GM12878 (cell line): ENCODE data around the gene FALEC. TPM values are rescaled to one million over a fixed set of nuclear protein-coding genes. Genes with fewer than 3 reads are reported as not detected.
A peak's percentile ranks its signal among the peaks of the same experiment; 100 is the strongest.

Source experiments
- ATAC-seq: fragments of 200-7000 bp; cut with Tn5 transposase; 3 replicates; pipeline ENCODE4 v1.9.1; 2020; ENCODE audit warnings: mild to moderate bottlenecking, moderate library complexity
- BruUV-seq: library from RNA; stranded (reverse); fragments of 400-500 nt; replicated peaks from 2 replicates; lab custom pipeline; 2021; lab: Mats Ljungman, UMichigan
- CTCF ChIA-PET: fragments of 300-600 bp; sonication (Branson Sonifier 250); formaldehyde crosslinking; extraction: SDS; loops from one replicate; lab custom pipeline; 2021; ENCODE audit warnings: inconsistent platforms; lab: Yijun Ruan, JAX
- POLR2A ChIA-PET: fragments of 350-600 bp; formaldehyde crosslinking; extraction: SDS; loops from one replicate; lab custom pipeline; 2021; ENCODE audit warnings: inconsistent platforms; lab: Charles Lee
- RAD21 ChIA-PET: fragments of 300-600 bp; sonication (Branson Sonifier 250); formaldehyde crosslinking; loops from one replicate; lab custom pipeline; 2023; ENCODE audit warnings: antibody characterized with exemption; ENCODE audit not compliant: unreplicated experiment; lab: Charles Lee
- SMC1A ChIA-PET: fragments of 300-600 bp; sonication (Branson Sonifier 250); formaldehyde crosslinking; loops from one replicate; lab custom pipeline; 2023; ENCODE audit not compliant: unreplicated experiment, uncharacterized antibody; lab: Charles Lee
- DNase-seq: peaks from one replicate; pipeline ENCODE4 v3.0.0-alpha.2; 2011; ENCODE audit warnings: low read depth, low spot score
- FAIRE-seq: peaks from 3 replicates; lab custom pipeline; 2011; peaks lifted over from hg19 to GRCh38; lab: Jason Lieb, UNC
- H2AFZ ChIP-seq: 2 replicates; pipeline ENCODE4 v1.6.0; 2011; ENCODE audit warnings: low read depth, low read length, control low read depth; ENCODE audit not compliant: control insufficient read depth
- H3K27ac ChIP-seq: 2 replicates; pipeline ENCODE4 v1.5.1; 2011; ENCODE audit warnings: control low read depth; ENCODE audit not compliant: control insufficient read depth, insufficient read depth
- H3K27me3 ChIP-seq, 2 experiments: replicated peaks in 1 of 2; 2 replicates each; pipeline versions ENCODE4 v1.6.0 to v1.6.1; 2011; ENCODE audit warnings: low read length in 1 of 2; ENCODE audit not compliant: control insufficient read depth in 2 of 2, insufficient read depth in 2 of 2
- H3K36me3 ChIP-seq, 2 experiments: 2 replicates each; pipeline ENCODE4 v1.5.1; 2011; ENCODE audit warnings: low read length in 1 of 2; ENCODE audit not compliant: control insufficient read depth in 2 of 2, insufficient read depth in 2 of 2
- H3K4me1 ChIP-seq: 2 replicates; pipeline ENCODE4 v1.6.1; 2011; ENCODE audit warnings: mild to moderate bottlenecking, low read length, moderate library complexity, mixed read lengths; ENCODE audit not compliant: control insufficient read depth, insufficient read depth
- H3K4me2 ChIP-seq: 2 replicates; pipeline ENCODE4 v1.6.0; 2011; ENCODE audit warnings: control low read depth; ENCODE audit not compliant: control insufficient read depth, insufficient read depth
- H3K4me3 ChIP-seq: fragments of 200-600 bp; sonication (generic); 2 replicates; pipeline ENCODE4 v1.5.1; 2016
- H3K79me2 ChIP-seq: 2 replicates; pipeline ENCODE4 v1.6.0; 2011; ENCODE audit warnings: low read length; ENCODE audit not compliant: control insufficient read depth, insufficient read depth
- H3K9ac ChIP-seq: 2 replicates; pipeline ENCODE4 v1.8.0; 2011; ENCODE audit warnings: low read length, control low read depth, mixed read lengths; ENCODE audit not compliant: control insufficient read depth, insufficient read depth
- H3K9me3 ChIP-seq: replicated peaks from 3 replicates; pipeline ENCODE4 v1.5.1; 2011; ENCODE audit warnings: mild to moderate bottlenecking, low read length; ENCODE audit not compliant: control insufficient read depth, insufficient read depth
- H4K20me1 ChIP-seq: 2 replicates; pipeline ENCODE4 v1.6.0; 2011; ENCODE audit not compliant: control insufficient read depth, insufficient read depth
- EED ChIP-seq: sonication (generic); IDR thresholded peaks from 2 replicates; pipeline ENCODE4 v1.6.1; 2016; ENCODE audit warnings: antibody characterized with exemption, low read depth
- ETV6 ChIP-seq, 2 experiments: fragments of 450-650 bp in 1 of 2; IDR thresholded peaks in 1 of 2; conservative IDR thresholded peaks in 1 of 2; 2 replicates each; pipeline ENCODE4 v1.6.1; 2014; ENCODE audit warnings: antibody characterized with exemption in 1 of 2, borderline replicate concordance in 1 of 2, low read depth in 1 of 2, mild to moderate bottlenecking in 1 of 2, moderate library complexity in 1 of 2
- FOXM1 ChIP-seq: IDR thresholded peaks from 2 replicates; pipeline ENCODE4 v1.6.1; 2012; ENCODE audit warnings: low read depth, mild to moderate bottlenecking, inconsistent platforms, low read length, moderate library complexity
- IKZF2 ChIP-seq, 2 experiments: fragments of 450-650 bp; IDR thresholded peaks; 2 replicates each; pipeline ENCODE4 v1.6.1; 2017; ENCODE audit warnings: mild to moderate bottlenecking in 2 of 2, moderate library complexity in 2 of 2
- WGBS: methylation state at CpG from one replicate; pipeline ENCODE4 v1.1.6; 2016; ENCODE audit warnings: low lambda C conversion rate; ENCODE audit not compliant: insufficient replicate concordance, insufficient coverage; ENCODE audit errors: missing lambda C conversion rate; 5-methylcytosine and 5-hydroxymethylcytosine counted together
- in situ Hi-C: fragments of 300-500 bp; cut with MboI; formaldehyde crosslinking; loops from 9 replicates; pipeline ENCODE4 v1.14.3; 2018; ENCODE audit warnings: mixed read lengths
- intact Hi-C: fragments of 100-400 bp; cut with micrococcal nuclease; formaldehyde crosslinking; loops from one replicate; pipeline ENCODE4 v1.14.2; 2022; ENCODE audit not compliant: unreplicated experiment
- polyA plus RNA-seq, 11 experiments: library from polyadenylated mRNA; depleted of rRNA in 4 of 11; unstranded in 6 of 11; stranded (reverse) in 5 of 11; fragments of >200 nt; fragmentation: Nextera tagmentation in 4 of 11; fragmentation: Illumina TruSeq in 1 of 11; extraction: Ambion mirVana in 4 of 11; extraction: Trizol in 1 of 11; gene quantifications; 1 replicate in 1 of 11; 2 replicates in 10 of 11; pipeline versions ENCODE4 v1.2.1 to v1.2.3, GENCODE V29; 2011 to 2016; ENCODE audit warnings: inconsistent platforms in 2 of 11, missing spikeins in 2 of 11, low read depth in 1 of 11
- total RNA-seq, 4 experiments: library from RNA; depleted of rRNA in 3 of 4; stranded (reverse); fragments of >200 nt in 3 of 4; fragmentation: Illumina TruSeq in 1 of 4; extraction: Trizol in 1 of 4; gene quantifications; 2 replicates each; pipeline versions ENCODE4 v1.2.1 to v1.2.3, GENCODE V29; 2013 to 2021
- TF ChIP-seq, protein P1 (sequence below): fragments of 450-650 bp; conservative IDR thresholded peaks from 2 replicates; pipeline ENCODE4 v1.6.1; 2017; ENCODE audit warnings: mild to moderate bottlenecking, moderate library complexity
- TF ChIP-seq, protein P2 (sequence below): fragments of 450-650 bp; IDR thresholded peaks from 2 replicates; pipeline ENCODE4 v1.6.1; 2016; ENCODE audit warnings: mild to moderate bottlenecking, moderate library complexity, borderline replicate concordance

FALEC gene
- total and polyA plus RNA-seq, 10 of the 15 experiments (the other 5 are each of a cell fraction or from before 2014, with no cell fraction given), result 0.21 to 0.71 (median 0.32) TPM; not detected in 3

DNA sequence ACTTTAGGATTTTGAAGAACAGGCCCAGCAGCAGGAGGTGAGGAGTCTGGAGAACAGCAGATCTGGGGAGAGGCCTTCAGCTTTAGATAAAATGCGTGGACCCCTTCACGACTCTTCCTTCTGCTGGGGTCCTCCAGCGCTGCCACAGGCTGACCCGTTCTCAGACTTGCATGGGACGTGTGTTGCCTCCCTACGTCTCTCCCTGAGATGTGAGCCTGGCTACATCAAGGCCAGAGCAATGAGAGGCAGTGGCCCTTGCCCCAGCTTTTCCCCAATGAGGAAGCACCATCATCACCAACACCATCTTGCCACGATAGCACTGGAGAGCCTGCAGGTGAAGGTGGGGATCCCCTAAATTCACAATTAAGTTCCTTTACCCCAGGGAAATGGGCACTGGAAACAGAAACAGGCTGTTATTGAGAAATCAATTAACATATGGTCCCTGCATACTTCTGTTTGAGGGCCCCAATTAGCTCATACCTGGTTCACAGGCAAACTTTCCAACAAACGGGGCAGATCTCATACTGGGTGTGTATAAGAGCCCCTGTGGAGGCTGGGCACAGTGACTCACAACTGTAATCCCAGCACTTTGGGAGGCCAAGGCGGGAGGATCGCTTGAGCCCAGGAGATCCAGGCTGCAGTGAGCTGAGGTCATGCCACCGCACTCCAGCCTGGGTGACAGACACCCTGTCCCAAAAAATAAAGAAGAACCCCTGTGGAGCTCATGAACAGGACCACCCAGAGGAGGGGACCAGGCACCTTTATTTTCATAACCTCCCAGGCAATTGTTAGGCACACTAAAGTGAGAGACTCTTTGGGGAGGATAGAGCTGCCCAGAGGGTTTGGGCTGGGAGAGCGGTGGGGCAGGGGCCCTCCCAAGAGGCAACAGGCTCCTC lies 21.5 kb downstream of the FALEC start (continued):
- TF ChIP-seq, protein P1, sequence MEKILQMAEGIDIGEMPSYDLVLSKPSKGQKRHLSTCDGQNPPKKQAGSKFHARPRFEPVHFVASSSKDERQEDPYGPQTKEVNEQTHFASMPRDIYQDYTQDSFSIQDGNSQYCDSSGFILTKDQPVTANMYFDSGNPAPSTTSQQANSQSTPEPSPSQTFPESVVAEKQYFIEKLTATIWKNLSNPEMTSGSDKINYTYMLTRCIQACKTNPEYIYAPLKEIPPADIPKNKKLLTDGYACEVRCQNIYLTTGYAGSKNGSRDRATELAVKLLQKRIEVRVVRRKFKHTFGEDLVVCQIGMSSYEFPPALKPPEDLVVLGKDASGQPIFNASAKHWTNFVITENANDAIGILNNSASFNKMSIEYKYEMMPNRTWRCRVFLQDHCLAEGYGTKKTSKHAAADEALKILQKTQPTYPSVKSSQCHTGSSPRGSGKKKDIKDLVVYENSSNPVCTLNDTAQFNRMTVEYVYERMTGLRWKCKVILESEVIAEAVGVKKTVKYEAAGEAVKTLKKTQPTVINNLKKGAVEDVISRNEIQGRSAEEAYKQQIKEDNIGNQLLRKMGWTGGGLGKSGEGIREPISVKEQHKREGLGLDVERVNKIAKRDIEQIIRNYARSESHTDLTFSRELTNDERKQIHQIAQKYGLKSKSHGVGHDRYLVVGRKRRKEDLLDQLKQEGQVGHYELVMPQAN, result no peak
- no peak for TF ChIP-seq EED
- TF ChIP-seq ETV6 (conservative IDR thresholded peaks at IDR 0.05 in 1 of 2, IDR thresholded peaks at IDR 0.05 in 1 of 2; ENCODE audit: borderline replicate concordance in 1 of 2, low read depth in 1 of 2), result no peak
- TF ChIP-seq IKZF2 (IDR thresholded peaks at IDR 0.05), result no peak

GRCh38 chr1:150537732-150538684 lies 22.5 kb downstream of the FALEC start:
- H3K9me3 ChIP-seq, result no peaks in the 10 kb centered on the region
- no peaks in the 10 kb centered on the region for H4K20me1 ChIP-seq
- ChIA-PET POLR2A (interaction anchor here (0.8 kb wide), 1 partner anchor 10 kb away, joined by 3 read pairs; no protein-coding TSS in a partner anchor), SMC1A (interaction anchor here (0.6 kb wide), 1 partner anchor 49 kb away, joined by 3 read pairs; no protein-coding TSS in a partner anchor), RAD21 (no interaction called here), CTCF (interaction anchor here (0.7 to 2.3 kb wide), 6 partner anchors 23 to 458 kb away, joined by 3 to 8 read pairs (median 4); no protein-coding TSS in a partner anchor)
- peak; percentile 16; the same call in 1 of the 3 replicates for ATAC-seq
- H3K9ac ChIP-seq, result no peak overlapping the region
- H3K4me1 ChIP-seq, result no peaks in the 10 kb centered on the region
- H2AFZ ChIP-seq, result no peak overlapping the region
- H3K27ac ChIP-seq, result no peak overlapping the region
- no peak overlapping the region for H3K4me3 ChIP-seq
- H3K27me3 ChIP-seq, result no peaks in the 10 kb centered on the region
- no peaks in the 10 kb centered on the region for H3K36me3 ChIP-seq
- TF ChIP-seq, protein P2, sequence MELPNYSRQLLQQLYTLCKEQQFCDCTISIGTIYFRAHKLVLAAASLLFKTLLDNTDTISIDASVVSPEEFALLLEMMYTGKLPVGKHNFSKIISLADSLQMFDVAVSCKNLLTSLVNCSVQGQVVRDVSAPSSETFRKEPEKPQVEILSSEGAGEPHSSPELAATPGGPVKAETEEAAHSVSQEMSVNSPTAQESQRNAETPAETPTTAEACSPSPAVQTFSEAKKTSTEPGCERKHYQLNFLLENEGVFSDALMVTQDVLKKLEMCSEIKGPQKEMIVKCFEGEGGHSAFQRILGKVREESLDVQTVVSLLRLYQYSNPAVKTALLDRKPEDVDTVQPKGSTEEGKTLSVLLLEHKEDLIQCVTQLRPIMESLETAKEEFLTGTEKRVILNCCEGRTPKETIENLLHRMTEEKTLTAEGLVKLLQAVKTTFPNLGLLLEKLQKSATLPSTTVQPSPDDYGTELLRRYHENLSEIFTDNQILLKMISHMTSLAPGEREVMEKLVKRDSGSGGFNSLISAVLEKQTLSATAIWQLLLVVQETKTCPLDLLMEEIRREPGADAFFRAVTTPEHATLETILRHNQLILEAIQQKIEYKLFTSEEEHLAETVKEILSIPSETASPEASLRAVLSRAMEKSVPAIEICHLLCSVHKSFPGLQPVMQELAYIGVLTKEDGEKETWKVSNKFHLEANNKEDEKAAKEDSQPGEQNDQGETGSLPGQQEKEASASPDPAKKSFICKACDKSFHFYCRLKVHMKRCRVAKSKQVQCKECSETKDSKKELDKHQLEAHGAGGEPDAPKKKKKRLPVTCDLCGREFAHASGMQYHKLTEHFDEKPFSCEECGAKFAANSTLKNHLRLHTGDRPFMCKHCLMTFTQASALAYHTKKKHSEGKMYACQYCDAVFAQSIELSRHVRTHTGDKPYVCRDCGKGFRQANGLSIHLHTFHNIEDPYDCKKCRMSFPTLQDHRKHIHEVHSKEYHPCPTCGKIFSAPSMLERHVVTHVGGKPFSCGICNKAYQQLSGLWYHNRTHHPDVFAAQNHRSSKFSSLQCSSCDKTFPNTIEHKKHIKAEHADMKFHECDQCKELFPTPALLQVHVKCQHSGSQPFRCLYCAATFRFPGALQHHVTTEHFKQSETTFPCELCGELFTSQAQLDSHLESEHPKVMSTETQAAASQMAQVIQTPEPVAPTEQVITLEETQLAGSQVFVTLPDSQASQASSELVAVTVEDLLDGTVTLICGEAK, result no peak
- TF ChIP-seq FOXM1, result no peak
- WGBS, result 43% methylated on average over 15 of the region's 17 CpGs
- BruUV-seq, result no TSS peak
- H3K79me2 ChIP-seq, result no peaks in the 10 kb centered on the region
- no peak overlapping the region for H3K4me2 ChIP-seq
- no peak for FAIRE-seq
- intact Hi-C loops (loop anchor here (1.0 kb wide), 1 partner anchor 75 kb away; no protein-coding TSS in a partner anchor), in situ Hi-C loops (no loop called here)
- no peak for DNase-seq
